ENCODE results near the gene GCC1.

The GCC1 gene

GRCh38 chr7:127619681-127620405 is 34.4 kb upstream of the GCC1 start:
- peaks cover 29% of the 10 kb centered on the region for H3K27me3 ChIP-seq (ENCODE audit: insufficient read depth, low read length, poor library complexity, severe bottlenecking)

GRCh38 chr7:127618775-127619174 is 33.4 kb upstream of the GCC1 start:
- Histone ChIP-seq H2AFZ (ENCODE audit: low read length) (no peak overlapping the region), H3K9ac (ENCODE audit: low read depth, low read length, poor library complexity, severe bottlenecking) (no peak overlapping the region), H3K4me2 (ENCODE audit: low read depth, low read length, poor library complexity, severe bottlenecking) (no peak overlapping the region), H3K9me3 (ENCODE audit: insufficient read depth, low read depth, low read length) (no peaks in the 10 kb centered on the region), H3K4me3 (ENCODE audit: low read length, poor library complexity, severe bottlenecking) (no peak overlapping the region), H3K9me2 (replicated peaks; ENCODE audit: low read depth, low read length) (no peaks in the 10 kb centered on the region), H3K4me1 (ENCODE audit: insufficient read depth, low read length, poor library complexity, severe bottlenecking) (no peaks in the 10 kb centered on the region), H3F3A (ENCODE audit: low read depth) (no peaks in the 10 kb centered on the region), H3K79me2 (ENCODE audit: insufficient read depth, low read length) (no peaks in the 10 kb centered on the region), H3K36me3 (ENCODE audit: insufficient read depth, low read length) (no peaks in the 10 kb centered on the region), H3K27me3 (ENCODE audit: insufficient read depth, low read length, poor library complexity, severe bottlenecking) (peaks cover 29% of the 10 kb centered on the region), H4K20me1 (ENCODE audit: insufficient read depth, low read length, poor library complexity, severe bottlenecking) (no peaks in the 10 kb centered on the region)
- TF ChIP-seq EZH2phosphoT487 (IDR thresholded peaks at IDR 0.05; ENCODE audit: borderline replicate concordance), result no peak
- TF ChIP-seq CTCF (conservative IDR thresholded peaks at IDR 0.05; ENCODE audit: low read length), result no peak

More at GRCh38 chr7:127619681-127620405, 34.4 kb upstream of the GCC1 start:
- no peaks in the 10 kb centered on the region for H3K9me3 ChIP-seq (ENCODE audit: insufficient read depth, low read depth, low read length)
- TF ChIP-seq EZH2phosphoT487 (IDR thresholded peaks at IDR 0.05; ENCODE audit: borderline replicate concordance), result no peak
- no peak for TF ChIP-seq CTCF (conservative IDR thresholded peaks at IDR 0.05; ENCODE audit: low read length)
- no peaks in the 10 kb centered on the region for H3F3A ChIP-seq (ENCODE audit: low read depth)
- no peak overlapping the region for H3K9ac ChIP-seq (ENCODE audit: low read depth, low read length, poor library complexity, severe bottlenecking)
- no peak overlapping the region for H3K4me2 ChIP-seq (ENCODE audit: low read depth, low read length, poor library complexity, severe bottlenecking)
- H3K4me1 ChIP-seq (ENCODE audit: insufficient read depth, low read length, poor library complexity, severe bottlenecking), result no peaks in the 10 kb centered on the region
- no peaks in the 10 kb centered on the region for H3K9me2 ChIP-seq (replicated peaks; ENCODE audit: low read depth, low read length)
- H3K36me3 ChIP-seq (ENCODE audit: insufficient read depth, low read length), result no peaks in the 10 kb centered on the region
- H4K20me1 ChIP-seq (ENCODE audit: insufficient read depth, low read length, poor library complexity, severe bottlenecking), result no peaks in the 10 kb centered on the region
- H2AFZ ChIP-seq (ENCODE audit: low read length), result no peak overlapping the region
- no peak overlapping the region for H3K4me3 ChIP-seq (ENCODE audit: low read length, poor library complexity, severe bottlenecking)
- no peaks in the 10 kb centered on the region for H3K79me2 ChIP-seq (ENCODE audit: insufficient read depth, low read length)

- no peaks in the 10 kb centered on the region for H3K36me3 ChIP-seq (ENCODE audit: insufficient read depth, low read length)
- no peaks in the 10 kb centered on the region for H3K79me2 ChIP-seq (ENCODE audit: insufficient read depth, low read length)
- H3K27me3 ChIP-seq (ENCODE audit: insufficient read depth, low read length, poor library complexity, severe bottlenecking), result peaks cover 29% of the 10 kb centered on the region
- no peak within 1 kb of the TSS for H3K9ac ChIP-seq (ENCODE audit: low read depth, low read length, poor library complexity, severe bottlenecking)
- no peak within 1 kb of the TSS for H3K4me2 ChIP-seq (ENCODE audit: low read depth, low read length, poor library complexity, severe bottlenecking)
- H3F3A ChIP-seq (ENCODE audit: low read depth), result no peaks in the 10 kb centered on the region
- H2AFZ ChIP-seq (ENCODE audit: low read length), result no peak within 1 kb of the TSS
- TF ChIP-seq EZH2phosphoT487 (IDR thresholded peaks at IDR 0.05; ENCODE audit: borderline replicate concordance) (no peak), CTCF (conservative IDR thresholded peaks at IDR 0.05; ENCODE audit: low read length) (no peak)
- no peaks in the 10 kb centered on the region for H3K9me2 ChIP-seq (replicated peaks; ENCODE audit: low read depth, low read length)
- no peaks in the 10 kb centered on the region for H3K4me1 ChIP-seq (ENCODE audit: insufficient read depth, low read length, poor library complexity, severe bottlenecking)
- no peaks in the 10 kb centered on the region for H3K9me3 ChIP-seq (ENCODE audit: insufficient read depth, low read depth, low read length)
- no peak within 1 kb of the TSS for H3K4me3 ChIP-seq (ENCODE audit: low read length, poor library complexity, severe bottlenecking)
- no peaks in the 10 kb centered on the region for H4K20me1 ChIP-seq (ENCODE audit: insufficient read depth, low read length, poor library complexity, severe bottlenecking)
Measured at GRCh38 chr7:127618042-127618441, 32.6 kb upstream of the GCC1 start, which contains the start of gene PAX4. TSS of gene PAX4 (minus strand) at chr7:127618142. CDS start at chr7:127615928, 2,214 bp downstream.
